GM18499 (cell line): ENCODE measurements around the gene CACNG7.

Experiments used
- ATAC-seq: cut with Tn5 transposase; IDR thresholded peaks from one replicate; pipeline ENCODE4 v1.9.1; 2021; ENCODE audit warnings: moderate number of reproducible peaks; ENCODE audit not compliant: insufficient read depth, unreplicated experiment

The CACNG7 gene

DNA sequence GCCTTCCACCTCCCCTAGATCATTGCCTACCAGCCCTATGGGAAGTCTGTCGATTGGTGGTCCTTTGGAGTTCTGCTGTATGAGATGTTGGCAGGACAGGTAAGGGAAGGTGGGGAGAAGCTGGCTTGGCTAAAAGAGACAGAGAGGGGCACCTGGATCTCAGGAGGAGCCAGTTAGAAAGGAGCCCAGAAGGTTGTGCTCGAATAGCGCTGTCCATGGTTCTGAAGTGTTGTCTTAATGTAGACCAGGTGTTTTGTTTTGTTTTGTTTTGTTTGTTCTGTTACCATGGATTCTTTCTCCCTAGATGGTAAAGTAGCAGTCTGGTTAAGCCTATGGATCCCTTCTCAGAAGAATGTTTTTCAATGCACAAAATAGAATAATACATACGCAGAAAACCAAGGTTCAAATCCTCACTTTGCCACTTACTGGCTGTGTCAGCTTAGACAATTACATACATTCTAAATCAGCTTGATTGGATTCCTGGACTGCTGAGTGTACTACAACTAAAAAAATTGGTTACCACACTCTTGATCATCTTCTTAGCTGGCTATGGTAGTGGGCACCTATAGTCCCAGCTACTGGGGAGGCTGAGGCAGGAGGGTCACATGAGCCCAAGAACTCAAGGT, 5.9 kb upstream of the CACNG7 start:
- ATAC-seq, result no peak

DNA sequence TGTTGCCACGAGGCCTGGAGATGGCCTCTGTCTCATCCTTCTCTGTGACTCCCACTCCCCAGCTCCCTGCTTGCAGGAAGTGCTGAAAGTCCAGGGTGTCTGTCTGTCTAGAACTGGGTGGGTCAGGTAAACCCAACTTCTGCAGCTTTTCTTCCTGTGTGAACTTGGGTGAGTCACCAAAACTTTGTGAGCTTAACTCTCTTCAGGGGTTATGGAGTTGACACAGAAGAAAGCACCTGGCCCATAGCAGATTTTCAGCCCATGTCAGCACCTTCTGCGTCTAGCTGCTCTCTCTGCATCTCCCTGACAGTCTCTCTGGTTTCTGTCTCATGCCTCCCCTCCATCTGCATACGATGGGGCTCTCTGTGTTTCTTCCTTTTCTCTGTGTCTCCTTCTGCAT, 4.2 kb upstream of the CACNG7 start:
- ATAC-seq, result no peak

DNA sequence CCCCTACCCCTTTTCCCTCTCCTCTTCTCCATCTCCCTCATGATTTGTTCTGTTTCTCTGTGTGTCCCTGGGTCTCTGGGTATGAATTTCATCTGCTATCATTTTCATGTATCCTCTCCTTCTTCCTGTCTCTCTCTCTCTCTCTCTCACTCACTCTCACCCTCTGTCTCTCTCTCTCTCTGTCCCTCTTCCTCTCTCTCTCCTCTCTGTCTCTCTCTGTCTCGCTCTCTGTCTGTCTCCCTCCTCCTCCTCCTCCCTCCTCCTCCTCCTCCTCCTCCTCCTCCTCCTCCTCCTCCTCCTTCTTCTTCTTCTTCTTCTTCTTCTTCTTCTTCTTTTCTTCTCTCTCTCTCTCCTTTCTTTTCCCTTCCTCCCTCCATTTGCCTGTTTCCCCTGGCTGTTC, 3.3 kb upstream of the CACNG7 start:
- no peak for ATAC-seq

DNA sequence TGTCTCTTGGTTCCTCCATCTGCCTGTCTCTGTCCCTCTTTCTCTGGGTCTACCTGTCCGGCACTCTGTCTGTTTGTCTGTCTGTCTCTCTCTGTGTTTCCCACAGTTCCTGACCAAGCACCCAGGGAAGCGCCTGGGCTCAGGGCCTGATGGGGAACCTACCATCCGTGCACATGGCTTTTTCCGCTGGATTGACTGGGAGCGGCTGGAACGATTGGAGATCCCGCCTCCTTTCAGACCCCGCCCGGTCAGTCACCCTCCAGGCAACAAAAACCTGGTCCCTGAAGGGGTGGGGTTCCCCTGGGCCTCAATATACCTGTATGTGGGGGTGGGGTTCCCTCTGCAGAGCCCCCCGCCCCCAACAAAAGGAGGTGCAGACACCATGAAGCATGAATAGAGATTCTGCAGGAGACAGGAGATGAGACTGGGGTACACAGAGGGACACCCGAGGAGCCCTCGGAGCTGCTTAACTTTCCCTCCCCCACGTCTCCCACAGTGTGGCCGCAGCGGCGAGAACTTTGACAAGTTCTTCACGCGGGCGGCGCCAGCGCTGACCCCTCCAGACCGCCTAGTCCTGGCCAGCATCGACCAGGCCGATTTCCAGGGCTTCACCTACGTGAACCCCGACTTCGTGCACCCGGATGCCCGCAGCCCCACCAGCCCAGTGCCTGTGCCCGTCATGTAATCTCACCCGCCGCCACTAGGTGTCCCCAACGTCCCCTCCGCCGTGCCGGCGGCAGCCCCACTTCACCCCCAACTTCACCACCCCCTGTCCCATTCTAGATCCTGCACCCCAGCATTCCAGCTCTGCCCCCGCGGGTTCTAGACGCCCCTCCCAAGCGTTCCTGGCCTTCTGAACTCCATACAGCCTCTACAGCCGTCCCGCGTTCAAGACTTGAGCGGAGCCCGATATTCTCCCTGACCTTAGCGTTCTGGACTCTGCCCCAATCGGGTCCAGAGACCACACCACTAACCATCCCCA, 2.6 kb upstream of the CACNG7 start:
- no peak for ATAC-seq

DNA sequence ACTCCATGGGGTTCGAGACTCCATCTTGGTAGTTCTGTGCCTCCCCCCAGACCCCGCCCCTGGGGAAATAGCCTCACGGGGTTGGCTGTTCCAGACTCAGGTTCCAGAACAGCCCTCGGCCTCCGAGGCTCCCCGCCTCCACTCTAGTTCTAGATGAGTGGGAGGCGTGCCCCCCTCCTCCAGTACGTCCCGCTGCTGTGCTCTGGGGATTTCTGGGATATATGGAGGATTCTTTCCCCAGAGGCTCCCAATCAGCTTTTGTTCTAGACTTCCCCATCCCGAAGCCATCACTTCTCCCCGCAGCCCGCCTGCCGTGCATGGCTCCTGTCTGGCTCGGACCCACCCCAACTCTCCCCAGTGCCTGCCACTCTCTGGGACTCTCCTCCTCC, 1.9 kb upstream of the CACNG7 start:
- no peak for ATAC-seq

DNA sequence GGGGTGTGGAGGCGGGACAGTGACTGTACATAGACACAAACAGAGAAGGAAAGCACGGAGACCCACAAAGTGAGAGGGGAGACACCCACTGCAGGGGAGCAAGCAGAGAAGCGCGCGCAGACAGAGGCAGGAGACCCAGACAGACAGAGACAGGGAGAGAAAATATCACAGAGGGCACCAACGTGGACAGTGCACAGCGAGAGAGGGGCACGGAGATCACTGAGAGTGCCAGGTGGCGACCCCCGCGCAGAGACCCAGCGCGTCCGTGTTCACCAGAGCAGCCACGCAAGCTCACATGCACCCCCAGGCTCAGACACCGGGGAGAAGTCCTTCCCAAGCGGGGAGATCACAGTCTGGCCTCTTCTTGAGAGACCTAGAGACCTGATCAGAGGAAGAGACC, 1.4 kb upstream of the CACNG7 start:
- ATAC-seq, result no peak

DNA sequence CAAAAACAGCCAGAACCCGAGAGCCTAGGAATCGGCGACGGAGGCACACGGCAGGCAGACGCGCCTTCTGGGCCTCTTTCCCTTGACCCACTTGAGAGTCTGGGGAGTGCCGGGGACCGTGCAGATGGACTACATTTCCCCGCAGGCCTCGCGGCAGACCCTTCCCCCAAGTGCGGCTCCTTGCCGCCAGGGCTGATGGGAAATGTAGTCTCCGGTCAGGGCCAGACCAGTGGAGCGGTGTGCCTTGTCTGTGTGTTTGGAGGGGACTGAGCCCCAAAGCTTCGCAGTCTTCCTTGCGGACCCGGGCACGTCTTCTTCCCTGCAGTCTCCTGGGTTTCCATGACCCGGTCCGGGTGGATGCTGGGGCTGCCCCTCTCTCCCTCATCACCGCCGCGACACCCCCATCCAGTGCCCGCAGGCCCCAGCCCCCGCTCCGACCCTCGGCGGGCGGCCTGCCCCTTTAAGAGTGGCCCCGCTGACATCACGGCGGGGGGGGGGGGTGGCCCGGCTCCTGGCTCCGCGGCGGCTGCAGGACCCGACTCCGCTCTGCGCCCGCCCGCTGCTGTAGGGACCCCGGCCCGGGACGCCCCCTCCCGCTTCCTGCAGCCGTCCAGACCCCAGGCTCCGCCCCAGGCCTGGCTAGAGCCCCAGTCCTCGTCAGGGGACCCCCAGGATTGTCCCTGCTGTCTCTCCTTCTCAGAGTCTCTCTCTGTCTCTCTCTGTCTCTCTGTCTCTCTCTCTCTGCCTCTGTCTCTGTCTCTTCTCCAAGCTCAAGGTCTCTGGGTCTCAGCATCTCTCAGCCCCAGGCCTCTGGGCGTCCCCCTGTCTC, 758 bp upstream of the CACNG7 start:
- no peak for ATAC-seq

DNA sequence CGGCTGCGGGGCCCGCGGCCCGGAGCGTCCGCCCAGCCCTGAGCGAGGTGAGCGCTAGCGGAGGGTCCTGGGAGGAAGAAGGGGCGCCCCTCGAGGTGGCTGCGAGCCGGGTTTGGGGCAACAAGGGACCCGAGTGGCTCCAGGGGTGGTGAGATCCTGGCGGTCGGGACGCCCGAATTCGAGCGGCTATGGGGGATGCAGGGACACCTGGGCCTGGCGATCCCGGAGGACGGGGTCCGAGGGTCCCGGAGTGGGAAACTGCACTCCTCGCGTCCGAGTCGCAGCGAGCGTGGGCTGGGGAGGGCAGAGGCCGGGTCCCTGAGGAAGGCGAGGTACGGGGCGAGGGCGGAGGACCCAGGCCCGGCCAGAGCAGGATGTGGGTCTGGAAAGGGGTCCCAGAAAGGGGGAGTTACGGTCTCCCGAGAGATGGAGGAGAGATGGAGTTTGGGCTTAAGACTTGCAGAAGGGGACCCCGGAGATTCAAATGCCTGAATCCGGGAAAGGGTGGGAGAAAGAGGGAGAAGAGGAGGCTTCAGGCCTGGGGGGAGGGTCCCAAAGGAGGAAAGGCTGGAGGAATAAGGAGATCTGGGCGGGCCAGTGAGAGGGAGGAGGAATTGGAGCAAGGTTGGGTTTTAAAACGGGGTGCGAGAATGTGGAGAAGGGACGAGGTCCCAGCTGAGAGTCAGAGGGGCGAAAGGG, 542 bp downstream of the CACNG7 start:
- no peak for ATAC-seq

DNA sequence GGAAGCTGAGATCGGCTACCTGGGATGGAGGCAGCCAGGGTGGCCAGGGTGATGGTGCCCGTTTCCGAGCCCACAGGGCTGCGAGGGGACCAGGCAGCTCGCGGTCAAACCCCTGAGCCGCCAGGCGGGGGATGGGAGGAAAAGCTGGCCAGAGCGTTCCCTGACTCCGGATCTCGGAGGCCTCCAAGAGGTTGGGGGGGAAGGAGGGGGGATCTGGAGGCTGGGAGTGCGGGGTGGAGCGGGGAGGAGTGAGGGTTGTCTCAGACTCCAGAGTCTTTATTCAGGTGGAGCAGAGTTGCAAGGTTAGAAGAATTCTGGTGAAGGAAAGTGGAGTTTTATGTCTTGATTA, 1.1 kb downstream of the CACNG7 start:
- ATAC-seq, result no peak

DNA sequence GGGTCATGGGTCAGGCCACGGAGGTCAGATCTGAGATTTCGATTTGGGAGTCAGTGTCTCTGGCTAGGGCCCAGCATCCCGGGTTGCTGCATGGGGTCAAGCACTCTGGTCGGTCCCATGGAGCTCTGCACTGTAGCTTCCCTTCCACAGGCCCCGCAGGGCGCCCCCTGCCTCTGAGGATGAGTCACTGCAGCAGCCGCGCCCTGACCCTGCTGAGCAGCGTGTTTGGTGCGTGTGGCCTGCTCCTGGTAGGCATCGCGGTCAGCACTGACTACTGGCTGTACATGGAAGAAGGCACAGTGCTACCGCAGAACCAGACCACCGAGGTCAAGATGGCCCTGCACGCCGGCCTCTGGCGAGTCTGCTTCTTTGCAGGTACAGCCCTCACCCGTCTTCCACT, 3.6 kb downstream of the CACNG7 start:
- ATAC-seq, result no peak

DNA sequence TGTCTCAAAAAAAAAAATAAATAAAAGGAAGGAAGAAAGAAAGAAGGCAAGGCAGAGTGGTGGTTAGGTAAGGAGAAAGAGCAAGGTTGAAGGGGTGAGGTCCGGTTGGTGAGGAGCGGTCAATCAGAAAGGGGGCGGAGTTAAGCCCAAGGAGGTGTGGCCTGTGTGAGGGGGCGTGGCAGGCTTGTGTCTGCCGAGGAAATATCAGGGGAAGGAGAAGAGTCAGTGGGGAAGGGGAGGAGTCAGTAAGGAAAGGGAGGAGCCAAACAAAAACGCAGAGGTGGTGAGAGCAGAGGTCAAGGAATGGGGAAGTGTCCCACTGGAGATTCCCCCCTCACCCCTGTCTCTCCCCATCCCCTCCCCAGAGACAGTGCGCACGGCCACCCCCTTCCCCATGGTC, 5.9 kb downstream of the CACNG7 start:
- no peak for ATAC-seq

DNA sequence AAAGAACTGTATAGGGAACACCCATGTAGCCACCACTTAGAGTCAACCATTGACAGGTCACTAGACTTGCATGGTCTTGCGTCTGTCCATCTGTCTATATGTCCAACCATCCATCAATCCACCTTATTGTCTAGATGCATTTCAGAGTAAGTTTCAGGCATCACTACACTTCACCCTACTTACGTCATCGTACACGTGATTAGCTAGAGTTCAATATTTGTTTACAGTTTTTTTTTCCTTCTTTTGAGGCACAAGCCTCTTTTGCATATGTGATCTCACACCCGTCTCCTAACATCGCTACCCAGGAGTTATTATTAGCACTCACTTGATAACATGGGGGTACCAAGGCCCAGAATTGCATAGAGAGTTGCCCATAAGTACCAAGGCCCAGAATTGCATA, 6.9 kb downstream of the CACNG7 start:
- ATAC-seq, result no peak

DNA sequence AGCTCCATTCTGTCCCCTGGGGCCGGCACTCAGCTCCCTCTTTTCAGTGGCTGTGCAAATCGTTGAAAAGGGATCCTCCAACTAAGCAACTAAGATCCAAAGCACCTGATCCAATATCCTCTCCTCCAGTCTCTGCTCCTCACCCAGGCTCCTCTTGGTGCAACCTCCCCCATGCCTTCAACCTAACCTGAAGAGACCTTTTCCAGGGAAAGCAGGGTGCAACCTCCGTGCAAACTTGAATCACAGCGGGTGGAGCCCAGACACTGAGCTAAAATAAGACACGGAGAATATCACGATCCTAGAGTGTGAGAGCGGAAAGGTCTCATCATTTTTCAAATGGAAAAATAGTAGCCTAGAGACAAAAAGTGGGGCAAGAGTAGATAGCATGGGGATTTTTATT, 8.3 kb downstream of the CACNG7 start:
- ATAC-seq, result no peak

DNA sequence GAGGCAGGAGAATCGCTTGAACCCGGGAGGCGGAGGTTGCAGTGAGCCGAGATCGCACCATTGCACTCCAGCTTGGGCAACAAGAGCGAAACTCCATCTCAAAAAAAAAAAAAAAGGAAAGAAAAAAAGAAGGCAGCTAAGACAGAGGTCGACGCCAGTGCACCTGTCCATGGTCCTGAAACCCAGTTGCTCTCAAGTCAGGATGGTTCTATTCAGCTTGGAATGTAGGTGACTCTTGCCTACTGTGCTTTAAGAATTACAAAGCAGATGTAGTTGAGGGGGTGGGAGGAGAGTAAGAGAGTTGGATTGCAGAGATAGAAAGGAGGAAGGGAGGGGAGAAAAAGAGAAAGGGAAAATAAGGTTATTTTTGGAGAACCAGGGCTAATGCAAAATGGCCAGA, 18.7 kb downstream of the CACNG7 start:
- ATAC-seq, result no peak

DNA sequence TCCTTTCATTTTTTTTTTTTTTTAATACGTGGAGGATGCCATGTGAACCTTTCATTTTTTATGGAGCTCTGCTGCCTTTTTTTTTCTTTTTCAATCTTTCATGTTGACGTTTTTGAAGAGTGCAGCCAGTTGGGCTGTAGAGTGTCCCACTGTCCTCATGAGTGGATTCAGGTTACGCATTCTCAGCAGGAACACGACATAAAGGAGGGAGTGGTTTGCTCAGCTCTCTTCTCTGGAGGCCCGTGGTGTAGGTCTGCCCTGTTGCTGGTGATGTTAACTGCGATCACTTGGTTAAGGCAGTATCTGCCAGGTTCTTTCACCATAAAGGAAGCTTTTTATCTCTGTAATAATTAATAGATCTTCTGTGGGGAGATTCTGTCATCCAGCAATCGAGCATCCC, 27.0 kb downstream of the CACNG7 start:
- ATAC-seq, result no peak

DNA sequence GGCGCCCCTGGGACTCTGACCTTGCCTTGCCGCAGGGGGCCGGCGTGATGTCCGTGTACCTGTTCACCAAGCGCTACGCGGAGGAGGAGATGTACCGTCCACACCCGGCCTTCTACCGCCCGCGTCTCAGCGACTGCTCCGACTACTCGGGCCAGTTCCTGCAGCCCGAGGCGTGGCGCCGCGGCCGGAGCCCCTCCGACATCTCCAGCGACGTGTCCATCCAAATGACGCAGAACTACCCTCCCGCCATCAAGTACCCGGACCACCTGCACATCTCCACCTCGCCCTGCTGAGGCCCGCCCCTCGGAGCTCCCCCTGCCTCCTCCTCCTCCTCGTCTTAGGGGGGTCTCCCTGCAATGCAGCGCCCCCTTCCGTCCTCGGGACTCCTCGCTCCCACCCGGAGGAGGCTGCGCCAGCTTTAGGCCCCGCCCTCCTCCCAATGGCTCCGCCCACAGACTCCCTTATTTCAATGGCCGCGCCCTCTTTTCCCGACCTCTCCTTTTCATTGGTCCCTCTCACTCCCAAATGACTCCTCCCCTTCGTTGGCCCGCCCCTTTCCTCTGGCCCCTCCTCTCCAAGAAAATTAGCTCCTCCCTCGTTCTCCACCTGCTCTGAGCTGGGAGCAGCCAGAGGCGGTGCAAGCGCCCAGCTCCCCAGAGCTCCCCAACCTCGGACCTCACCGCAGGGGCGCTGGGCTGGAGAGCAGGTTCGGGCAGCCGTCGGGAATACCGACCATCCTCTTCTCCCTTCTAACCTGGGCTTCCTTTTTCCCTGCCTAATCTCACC, 33.1 kb downstream of the CACNG7 start:
- ATAC-seq, result no peak

DNA sequence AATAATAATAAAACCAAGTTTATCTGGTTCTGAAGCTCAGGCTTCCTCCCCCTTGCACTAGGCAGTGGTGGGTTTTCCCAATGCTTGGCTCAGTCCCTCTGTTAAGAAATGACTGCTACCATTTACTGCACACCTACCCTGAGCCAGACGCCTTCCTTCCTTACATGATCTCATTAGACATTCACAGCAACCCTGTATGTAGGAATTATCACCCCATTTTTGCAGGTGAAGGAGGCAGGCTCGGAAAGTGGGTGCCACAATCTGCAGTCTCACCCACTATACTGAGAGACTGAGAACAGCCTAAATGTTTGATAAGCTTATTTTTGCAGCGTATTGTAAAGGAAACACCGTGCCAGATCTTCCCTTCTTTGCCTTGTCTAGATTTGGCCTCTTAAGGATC, 35.3 kb downstream of the CACNG7 start:
- ATAC-seq, result no peak

DNA sequence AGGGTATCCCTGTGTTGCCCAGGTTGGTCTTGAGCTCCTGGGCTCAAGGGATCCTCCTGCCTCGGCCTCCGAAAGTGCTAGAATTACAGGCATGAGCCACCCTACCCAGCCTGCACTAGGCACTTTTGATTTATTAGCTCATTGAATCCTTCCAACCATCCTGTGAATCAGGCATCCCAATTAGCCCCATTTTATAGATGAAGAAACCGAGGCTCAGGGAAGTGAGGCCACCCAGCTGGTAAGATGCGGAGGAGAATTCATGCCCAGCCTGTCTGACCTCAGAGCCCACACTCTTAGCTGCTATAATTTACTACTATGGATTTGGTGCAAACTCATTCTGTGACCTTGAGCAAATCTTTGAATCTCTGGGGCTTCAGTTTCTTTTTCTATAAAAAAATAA, 35.9 kb downstream of the CACNG7 start:
- no peak for ATAC-seq

DNA sequence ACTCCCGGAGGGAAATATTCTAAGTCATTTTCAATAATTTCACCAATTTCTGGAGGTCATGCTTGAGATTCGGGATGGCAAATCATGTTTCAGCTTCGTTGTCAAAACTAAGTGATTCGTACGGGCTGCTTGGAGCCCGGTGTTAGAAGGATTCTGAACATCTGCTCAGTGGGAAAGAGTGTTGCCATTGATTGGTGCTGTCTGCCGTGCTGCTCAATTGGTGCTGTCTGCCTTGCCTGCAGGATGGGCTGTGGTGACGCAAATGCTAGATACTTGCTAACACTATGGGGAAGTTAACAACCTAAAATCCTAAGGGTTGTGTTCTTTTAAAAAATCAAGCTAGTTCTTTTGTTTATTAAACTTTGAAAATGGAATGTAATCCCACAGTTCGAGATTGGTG, 36.4 kb downstream of the CACNG7 start:
- ATAC-seq, result no peak

DNA sequence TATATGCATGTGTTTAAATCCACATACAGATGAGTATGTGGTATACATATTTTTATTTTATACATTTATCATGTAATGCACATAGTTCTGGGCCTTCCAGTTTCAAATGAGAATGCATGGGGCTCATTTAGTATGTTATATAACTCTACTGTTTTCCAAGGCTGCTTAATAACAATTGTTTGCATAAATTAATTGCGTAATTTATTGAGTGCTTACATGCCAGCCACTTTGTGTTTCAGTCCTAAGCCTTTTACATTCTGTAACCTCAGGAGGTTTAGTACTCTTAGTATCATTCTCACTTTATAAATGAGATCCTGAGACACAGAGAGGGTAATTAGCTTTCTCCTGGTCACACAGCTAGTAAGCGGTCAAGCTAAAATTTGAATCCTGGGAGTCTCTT, 36.9 kb downstream of the CACNG7 start:
- no peak for ATAC-seq
